Measurements from ENCODE around the gene EQTN.

Gene EQTN

DNA sequence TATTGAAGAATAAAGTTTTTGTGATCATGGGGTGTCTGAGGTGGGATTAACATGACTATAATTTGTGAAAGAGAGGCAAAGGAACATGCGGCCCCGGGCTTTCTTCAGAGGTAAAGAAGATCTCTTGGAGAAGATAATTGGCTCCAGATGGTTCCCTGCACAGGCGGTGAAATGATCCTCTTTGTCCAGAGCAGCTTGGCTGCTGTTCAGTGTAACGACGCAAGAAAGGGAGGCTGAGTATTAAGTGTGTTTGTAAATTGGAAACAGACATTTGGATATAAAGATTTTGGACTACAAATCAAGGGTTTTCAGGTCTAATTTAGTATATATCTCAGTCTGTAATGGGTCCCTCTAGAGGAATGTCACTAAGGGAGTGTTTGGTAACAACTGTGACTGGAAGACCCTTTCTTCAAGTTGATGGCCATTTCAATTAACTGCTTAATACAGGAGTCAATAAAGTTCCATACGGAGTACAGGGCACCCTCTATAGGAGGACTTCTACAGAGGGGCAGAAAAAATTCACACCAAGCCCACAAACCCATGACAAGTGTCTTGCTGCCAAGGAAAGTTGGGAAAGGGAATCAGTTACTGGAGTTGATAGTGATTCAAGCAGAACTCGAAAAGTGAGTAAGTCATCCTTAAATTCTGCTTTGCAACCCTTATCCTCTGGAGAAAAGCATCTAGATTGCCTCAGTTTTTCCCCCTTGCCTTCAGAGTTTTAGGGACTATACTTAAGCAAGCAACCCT is 4.1 kb downstream of the EQTN start:
- no peak for DNase-seq

DNA sequence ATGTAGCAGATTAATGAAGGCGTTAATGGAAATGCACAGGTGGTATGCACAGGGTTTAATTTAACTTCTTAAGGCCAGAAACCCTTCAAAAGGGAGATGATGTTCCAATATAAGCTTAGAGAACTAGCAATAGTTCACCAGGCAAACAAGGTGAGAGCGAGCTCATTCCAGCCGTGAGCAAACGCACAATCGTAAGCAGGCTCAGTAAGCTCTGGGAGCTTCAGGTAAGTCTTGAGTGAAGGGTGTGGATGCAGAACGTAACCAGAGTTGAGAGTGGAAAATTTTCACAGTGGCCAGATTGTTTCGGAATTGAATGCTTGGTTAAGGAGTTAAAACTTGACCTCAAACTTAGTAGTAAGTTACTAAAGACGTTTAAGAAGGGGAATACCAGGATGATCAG is 5.7 kb downstream of the EQTN start:
- no peak for DNase-seq

DNA sequence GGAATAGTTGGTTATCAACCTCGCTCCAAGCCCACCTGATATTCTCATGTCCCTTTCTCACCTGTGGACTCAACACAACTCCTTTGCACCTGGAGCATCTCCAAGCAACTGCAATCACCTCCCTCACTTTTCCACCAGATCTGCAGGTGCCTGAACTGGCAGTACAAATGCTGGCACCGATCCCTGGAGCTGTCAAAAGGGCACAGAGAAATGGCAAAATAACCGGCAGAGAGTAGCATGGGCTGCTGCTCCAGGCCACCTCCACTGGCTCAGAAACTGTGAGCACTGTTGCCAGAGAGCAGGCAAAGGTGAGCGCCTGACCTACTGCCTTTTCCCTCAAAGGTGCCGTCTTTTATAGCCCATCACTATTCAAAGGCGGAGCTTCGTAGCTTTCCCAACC is 14.7 kb downstream of the EQTN start:
- no peak for DNase-seq

DNA sequence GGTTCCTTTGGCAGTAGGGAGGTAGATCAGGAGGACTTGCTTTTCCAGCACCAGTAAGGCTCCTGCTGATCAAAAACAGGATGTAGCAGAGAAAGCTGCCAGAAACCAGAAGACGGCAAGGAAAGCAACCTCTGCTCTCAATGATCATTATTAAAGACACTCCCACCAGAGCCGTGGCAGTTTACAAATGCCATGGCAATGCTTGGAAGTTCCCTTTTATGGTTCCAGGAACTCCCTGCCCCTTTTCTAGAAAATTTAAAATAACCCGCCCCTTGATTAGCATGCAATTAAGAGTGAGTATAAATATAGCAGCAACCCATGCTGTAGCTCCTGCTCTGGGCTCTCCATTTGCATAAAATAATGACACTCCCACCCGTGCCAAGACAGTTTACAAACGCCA is 16.1 kb downstream of the EQTN start:
- peak in 1 of 2 experiments; percentile 13 for DNase-seq

DNA sequence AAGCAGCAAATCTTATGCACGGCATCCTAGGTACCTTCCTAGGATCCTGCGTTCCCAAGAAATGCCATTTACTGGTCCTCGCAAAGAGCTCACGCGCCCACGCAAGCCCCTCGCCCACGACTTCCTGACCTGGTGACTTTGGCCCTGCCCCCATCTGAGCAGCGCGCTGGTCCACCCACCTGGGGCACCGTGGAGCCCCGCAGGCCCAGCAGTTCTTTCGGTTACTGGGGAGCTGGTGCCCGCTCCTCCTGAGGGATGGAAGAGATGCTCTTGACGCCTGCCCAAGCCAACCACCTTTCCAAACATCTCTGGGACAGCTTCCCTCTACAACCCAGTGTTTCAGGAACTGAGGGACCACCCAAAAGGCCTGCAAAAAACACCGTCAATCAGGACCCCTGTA is 16.7 kb downstream of the EQTN start:
- no peak for DNase-seq

DNA sequence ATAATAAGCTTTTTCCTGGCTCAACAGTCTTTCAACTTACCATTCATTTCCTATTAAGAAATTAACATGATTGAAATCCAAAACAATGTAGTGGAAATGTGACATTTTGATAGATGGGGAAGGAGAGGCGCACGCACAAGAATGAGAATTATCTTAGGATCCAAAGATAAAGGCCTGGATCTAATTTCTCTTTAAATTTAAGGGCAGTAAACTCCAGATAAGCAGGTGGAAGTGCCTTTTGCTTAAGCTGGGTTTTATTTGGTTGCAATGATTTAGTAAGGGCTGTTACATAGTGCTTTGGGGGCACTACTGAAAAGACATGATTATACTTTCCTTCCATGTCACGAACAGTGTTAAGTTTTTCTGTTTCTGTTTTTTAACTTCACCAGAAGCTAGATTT is 17.3 kb downstream of the EQTN start:
- DNase-seq, result no peak

DNA sequence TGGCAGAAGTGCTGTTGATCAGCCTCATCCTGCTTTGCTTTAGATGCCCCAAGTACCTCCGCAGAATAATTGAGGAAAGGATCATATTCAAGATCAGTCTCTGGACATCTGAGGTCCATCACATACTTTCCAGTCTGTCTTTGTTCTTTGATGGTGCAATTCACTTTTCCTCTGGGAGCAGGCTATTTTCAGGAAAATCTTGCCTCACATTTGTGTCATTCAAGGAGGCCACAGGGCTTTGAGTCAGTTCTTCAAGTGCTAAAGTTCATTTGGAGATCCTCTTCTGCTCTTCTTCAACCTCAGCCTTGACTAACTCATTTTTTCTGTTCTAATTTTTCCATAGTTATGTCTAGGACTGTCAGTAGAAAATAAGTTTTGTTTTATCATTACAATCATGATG is 18.6 kb downstream of the EQTN start:
- DNase-seq, result no peak

DNA sequence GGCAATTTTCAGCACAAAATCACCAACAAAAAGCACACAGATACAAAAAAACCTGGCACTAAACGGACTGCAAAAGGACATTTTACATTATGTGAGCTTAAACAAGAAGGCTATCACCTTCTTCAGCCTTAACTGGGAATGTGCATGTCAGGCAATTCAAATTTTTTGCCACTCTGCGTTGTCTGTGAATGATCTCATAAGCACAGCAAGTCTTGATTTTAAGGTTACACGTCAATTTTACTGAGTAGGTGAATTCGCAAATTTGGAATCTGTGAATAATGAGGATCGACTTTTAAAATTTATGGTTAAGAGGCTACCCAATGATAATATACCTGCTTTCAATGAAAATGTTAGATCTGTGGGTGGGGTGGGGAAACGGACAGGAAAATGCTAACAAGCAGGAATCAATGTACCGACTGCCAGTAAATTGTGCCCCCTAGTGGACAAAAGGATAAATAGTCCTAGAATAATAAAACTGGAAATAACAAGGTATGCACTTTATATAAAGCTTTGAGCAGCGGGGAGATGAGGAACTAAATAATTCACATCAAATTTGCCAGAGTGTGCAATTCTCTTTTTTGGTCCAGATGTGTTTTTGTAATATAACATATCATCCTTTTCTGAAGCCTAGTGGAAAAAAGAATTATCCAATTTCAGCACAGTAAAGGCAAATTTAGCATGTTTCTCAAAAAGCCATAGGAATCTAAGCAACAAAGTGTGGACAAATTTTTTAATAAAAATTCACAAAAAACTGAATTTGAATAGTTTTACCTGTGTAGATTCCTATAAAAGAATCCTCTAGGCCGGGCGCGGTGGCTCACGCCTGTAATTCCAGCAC is 20.5 kb downstream of the EQTN start:
- DNase-seq, result peak; percentile 56 to 75

DNA sequence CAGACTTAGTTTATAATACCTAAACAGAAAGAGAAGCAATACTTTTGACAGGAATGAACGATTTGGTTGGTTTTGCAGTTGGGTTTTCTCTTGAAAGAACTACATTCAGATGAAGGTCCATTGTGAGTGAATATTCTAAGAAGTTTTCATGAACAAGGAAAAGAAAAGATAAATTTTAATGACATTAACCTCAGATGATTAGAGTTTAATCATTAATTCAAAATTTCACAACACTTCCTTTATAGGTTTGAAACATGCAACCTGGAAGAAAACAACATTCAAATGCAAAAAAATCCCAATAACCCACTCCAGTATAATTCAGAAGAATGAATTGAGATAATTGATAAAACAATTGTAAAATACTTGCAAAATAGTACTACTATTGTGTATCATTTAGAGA is 23.8 kb downstream of the EQTN start:
- DNase-seq, result no peak

DNA sequence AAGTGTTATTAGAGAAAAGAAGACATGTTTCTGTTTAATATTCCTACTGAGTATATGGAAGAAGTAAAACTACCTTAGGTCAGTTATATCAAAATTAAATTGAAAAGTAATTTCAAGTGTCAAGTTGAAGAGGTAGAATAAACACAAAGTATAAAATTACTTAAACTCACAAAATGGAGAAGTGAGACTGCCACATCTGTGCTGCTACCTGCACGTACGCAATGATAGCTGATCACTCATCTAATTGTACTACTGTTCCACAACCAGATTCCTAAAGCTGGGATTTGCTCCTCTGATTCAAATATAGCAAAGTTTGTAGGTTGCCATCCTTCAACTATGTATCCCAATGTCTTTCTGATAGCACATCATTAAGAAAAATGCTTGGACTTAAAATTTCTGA is 24.8 kb downstream of the EQTN start:
- no peak for DNase-seq

DNA sequence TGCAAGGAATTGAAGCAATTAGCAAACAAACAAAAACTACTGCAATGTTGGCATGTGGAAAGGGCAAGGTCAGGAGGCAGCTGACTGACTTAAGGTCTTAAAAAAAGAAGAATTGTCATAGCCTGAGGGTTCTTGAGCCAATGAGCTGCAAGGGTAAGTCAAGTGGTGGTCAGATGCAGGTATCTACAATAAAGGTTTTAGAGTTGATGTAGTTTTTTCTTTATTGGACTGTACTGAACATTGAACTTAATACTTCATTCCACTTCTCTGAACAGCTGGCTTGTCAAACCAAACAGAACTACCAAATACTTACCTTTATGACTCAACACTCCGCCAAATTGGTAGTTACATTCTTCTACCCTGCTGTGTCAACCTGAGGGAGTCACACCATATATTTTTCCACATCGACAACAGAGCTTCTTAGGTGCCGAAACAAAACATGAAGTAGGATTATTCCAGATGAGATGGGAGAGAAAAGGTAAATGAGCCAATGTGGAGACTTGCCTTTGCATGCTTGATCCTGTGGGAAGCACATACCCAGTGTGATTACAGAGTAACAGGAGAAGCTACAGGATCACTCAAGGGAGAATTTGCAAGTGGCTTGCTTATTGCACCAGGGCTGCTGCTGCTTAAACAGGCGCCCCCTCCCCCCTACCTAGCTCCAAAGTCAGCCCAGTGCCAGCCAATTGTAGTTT is 35.3 kb downstream of the EQTN start:
- DNase-seq, result no peak

DNA sequence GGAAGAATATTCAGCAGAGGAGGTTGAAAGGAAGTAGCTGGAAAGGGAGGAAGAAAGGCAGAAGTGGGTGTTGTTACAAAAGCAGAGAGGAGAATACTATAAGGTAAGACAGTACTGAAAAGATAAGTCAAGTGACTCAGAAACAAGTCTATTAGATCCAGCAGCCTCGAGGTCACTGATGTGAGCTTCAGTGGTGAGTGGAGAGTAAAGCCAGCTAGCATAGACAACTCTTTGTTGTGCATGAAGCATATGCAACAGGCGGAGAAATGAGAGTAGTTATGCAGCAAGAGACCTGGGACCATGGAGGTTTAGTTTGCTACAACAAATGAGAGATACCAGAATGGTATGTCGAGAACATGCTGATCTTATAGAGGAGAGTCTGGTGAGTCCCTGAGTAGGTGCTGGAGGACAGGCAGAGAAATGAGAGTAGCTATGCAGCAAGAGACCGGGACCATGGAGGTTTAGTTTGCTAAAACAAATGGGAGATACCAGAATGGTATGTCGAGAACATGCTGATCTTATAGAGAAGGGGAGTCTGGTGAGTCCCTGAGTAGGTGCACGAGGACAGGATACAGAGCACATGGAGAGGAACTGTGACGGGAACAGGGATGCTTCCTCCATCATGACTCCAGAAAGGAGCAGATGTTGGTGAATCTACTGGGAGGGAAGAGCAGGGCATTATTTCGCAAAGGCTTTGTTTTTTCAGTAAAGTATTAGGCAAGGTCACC is 36.0 kb downstream of the EQTN start:
- no peak for DNase-seq

DNA sequence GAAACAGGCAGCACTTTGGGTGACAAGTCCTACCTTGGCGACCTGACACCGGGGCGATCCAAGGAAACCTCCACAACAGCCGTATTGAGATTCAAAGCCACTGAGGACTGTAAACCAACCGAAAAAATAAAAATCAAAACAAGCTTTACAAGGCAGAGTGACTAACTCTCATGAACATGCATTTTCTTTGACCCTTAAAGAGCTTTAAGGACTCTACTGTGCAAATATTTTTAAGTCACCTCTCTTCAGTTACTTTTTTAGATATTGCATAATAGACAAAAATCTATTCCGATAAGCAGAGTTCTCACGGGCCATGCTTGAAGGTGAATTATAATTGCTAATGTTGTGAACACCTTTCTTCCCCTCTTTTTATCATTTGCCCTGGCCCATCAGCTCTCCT is 38.3 kb downstream of the EQTN start:
- DNase-seq, result no peak

DNA sequence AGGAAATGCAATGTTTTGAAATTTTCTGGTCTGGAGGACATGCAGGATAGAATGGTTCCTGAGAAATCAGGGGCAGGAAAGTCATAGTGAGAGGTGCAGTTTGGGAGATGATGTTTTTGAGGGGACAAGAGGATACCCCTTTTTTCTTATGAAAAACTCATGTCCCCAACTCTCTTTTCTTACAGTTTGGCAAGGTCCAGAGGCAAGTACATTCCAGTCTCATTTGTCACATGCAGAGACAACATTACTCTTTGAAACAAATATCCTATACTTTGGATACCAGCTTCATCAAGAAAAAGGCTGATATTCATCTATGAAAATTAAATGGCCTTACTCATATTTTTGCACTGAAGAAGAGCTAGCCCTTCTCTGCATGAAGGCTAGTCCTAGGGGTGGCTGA is 48.2 kb downstream of the EQTN start:
- DNase-seq, result no peak

DNA sequence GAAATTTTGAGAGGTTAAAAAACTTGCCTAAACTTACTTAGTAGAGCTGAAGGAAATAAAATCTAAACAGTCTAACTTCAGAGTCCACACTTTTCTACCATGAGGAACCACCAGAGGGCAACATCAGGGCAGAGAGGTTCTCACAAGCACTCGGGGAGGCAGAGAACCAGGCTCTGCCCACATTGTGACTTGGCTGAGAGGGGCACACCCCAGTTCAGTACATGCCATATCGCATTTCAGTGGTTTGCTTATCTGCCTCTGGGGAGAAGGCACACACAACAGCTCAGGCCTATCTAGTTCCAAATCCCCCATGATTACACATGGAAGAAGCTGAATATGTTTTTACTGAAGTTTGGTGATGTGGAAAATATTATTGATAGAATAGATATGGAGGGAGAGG is 49.2 kb downstream of the EQTN start:
- peak; percentile 71 to 84 for DNase-seq

DNA sequence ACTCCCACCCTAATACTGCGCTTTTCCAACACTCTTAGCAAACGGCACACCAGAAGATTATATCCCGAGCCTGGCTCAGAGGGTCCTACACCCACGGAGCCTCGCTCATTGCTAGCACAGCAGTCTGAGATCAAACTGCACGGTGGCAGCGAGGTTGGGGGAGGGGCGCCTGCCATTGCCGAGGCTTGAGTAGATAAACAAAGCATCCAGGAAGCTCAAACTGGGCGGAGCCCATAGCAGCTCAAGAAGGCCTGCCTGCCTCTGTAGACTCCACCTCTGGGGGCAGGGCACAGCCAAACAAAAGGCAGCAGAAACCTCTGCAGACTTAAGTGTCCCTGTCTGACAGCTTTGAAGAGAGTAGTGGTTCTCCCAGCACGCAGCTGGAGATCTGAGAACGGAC is 57.3 kb downstream of the EQTN start:
- peak; percentile 1 to 24 for DNase-seq
